ENCODE data around the gene KRTAP10-1. TPM values are rescaled to one million over a fixed set of nuclear protein-coding genes. Genes with fewer than 3 reads are reported as not detected.

Gene KRTAP10-1
- total RNA-seq, 1 experiment from 2014 or later, result not detected

DNA sequence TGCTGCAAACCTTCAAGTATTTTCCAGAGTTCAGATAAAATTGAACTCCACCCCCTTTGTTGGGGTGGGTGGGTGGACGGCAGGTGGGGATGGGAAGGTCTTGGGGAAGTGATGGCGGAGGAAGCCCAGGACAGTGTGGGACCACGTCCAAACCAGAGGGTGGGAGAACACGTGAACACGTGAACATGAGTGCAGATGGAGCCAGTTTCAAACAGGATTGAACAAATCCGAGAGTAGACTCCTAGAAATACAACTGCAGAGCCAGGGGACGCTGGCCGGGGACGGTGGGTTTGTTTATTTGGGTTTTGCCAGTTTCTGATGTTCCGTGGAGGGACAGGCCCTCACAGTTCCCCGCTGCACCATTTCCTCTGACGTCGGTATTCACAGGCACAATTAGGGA, 8.4 kb upstream of the KRTAP10-1 start:
- WGBS (ENCODE audit: extremely low coverage, insufficient read length, low lambda C conversion rate), result no CpG with 5 or more reads among the region's 13 CpGs
- Histone ChIP-seq H4K8ac (replicated peaks; ENCODE audit: insufficient read length, low read depth, low read length) (no peak overlapping the region), H2BK5ac (ENCODE audit: insufficient read length, low read length) (no peak overlapping the region), H3K4me2 (ENCODE audit: insufficient read depth, insufficient read length, low read length) (no peak overlapping the region), H2AFZ (ENCODE audit: low read length) (no peak overlapping the region), H2BK12ac (ENCODE audit: insufficient read length, low read depth, low read length) (no peak overlapping the region), H4K91ac (ENCODE audit: insufficient read length, low read depth, low read length) (no peak overlapping the region), H3K9me3 (ENCODE audit: control insufficient read depth, low read depth, low read length) (no peaks in the 10 kb centered on the region), H2BK20ac (ENCODE audit: low read depth, low read length, poor library complexity, severe bottlenecking) (no peak overlapping the region), H4K20me1 (ENCODE audit: control insufficient read depth, insufficient read depth, insufficient read length) (no peaks in the 10 kb centered on the region), H3K79me2 (ENCODE audit: insufficient read depth, low read length) (no peaks in the 10 kb centered on the region), H3K4me1 (ENCODE audit: insufficient read depth, low read length) (peaks cover 6% of the 10 kb centered on the region; the same call in 1 of the 2 replicates), H2BK15ac (ENCODE audit: low read depth, low read length) (no peak overlapping the region), H2AK5ac (ENCODE audit: insufficient read length, low read length) (no peak overlapping the region), H3T11ph (ENCODE audit: low read length) (peak overlapping the region; percentile 20), H3K14ac (ENCODE audit: insufficient read depth, low read length) (peak overlapping the region; percentile 59; the same call in 1 of the 2 replicates), H3K4ac (ENCODE audit: low read depth, low read length) (peak overlapping the region; percentile 3; the same call in 1 of the 2 replicates), H3K79me1 (ENCODE audit: insufficient read depth, low read depth, low read length, poor library complexity, severe bottlenecking) (no peaks in the 10 kb centered on the region), H4K5ac (ENCODE audit: insufficient read length, low read depth, low read length) (no peak overlapping the region), H3K18ac (ENCODE audit: insufficient read length, low read depth, low read length) (peak overlapping the region; percentile 89), H3K27ac (ENCODE audit: insufficient read length, low read depth, low read length) (peak overlapping the region; percentile 7), H2BK120ac (ENCODE audit: low read depth, low read length, poor library complexity, severe bottlenecking) (no peak overlapping the region), H3K27me3 (ENCODE audit: insufficient read depth, low read length) (no peaks in the 10 kb centered on the region), H3K9ac (ENCODE audit: extremely low read depth, insufficient read length, low read length) (no peak overlapping the region), H3K23me2 (ENCODE audit: insufficient read length, low read depth, low read length, poor library complexity, severe bottlenecking) (no peaks in the 10 kb centered on the region), H3K23ac (ENCODE audit: insufficient read length, low read depth, low read length) (no peak overlapping the region), H3K56ac (ENCODE audit: insufficient read length, low read depth, low read length) (no peak overlapping the region)
- TF ChIP-seq, protein P1, sequence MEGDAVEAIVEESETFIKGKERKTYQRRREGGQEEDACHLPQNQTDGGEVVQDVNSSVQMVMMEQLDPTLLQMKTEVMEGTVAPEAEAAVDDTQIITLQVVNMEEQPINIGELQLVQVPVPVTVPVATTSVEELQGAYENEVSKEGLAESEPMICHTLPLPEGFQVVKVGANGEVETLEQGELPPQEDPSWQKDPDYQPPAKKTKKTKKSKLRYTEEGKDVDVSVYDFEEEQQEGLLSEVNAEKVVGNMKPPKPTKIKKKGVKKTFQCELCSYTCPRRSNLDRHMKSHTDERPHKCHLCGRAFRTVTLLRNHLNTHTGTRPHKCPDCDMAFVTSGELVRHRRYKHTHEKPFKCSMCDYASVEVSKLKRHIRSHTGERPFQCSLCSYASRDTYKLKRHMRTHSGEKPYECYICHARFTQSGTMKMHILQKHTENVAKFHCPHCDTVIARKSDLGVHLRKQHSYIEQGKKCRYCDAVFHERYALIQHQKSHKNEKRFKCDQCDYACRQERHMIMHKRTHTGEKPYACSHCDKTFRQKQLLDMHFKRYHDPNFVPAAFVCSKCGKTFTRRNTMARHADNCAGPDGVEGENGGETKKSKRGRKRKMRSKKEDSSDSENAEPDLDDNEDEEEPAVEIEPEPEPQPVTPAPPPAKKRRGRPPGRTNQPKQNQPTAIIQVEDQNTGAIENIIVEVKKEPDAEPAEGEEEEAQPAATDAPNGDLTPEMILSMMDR (conservative IDR thresholded peaks at IDR 0.05), result no peak
- Mint-ChIP-seq H3K4me1 (peaks cover 46 to 54% of the 10 kb centered on the region in 2 experiments), H3K27me3 (ENCODE audit: low read depth) (peaks cover 3% of the 10 kb centered on the region), H3K27ac (peak overlapping the region in 2 of 3 experiments; percentile 78 to 87; a peak in 5 of 7 replicates), H3K4me3 (no peak overlapping the region), H3K9me3 (peaks cover 10 to 20% of the 10 kb centered on the region in 2 experiments; a peak in 4 of 5 replicates), H3K36me3 (ENCODE audit: insufficient read depth in 1 of 3, low read depth in 3 of 3) (peaks cover 0 to 19% (median 9%) of the 10 kb centered on the region in 3 experiments; a peak in 3 of 7 replicates)
- no peak for DNase-seq
